ENCODE results near the gene EFEMP1. TPM values are rescaled to one million over a fixed set of nuclear protein-coding genes. Genes with fewer than 3 reads are reported as not detected.

Gene EFEMP1
- polyA plus RNA-seq, 3 donors, result not detected

- DNase-seq, result no peak
- WGBS (ENCODE audit: insufficient coverage), result no CpG with 5 or more reads among the region's 7 CpGs
- H3K4me3 ChIP-seq (replicated peaks in 1 of 3; ENCODE audit: low read depth in 2 of 3, low read length in 3 of 3), result no peak overlapping the region
- peaks cover 0 to under 1% of the 10 kb centered on the region in 2 donors for H3K9me3 ChIP-seq (replicated peaks in 1 of 2; ENCODE audit: control insufficient read depth in 1 of 2, insufficient read depth in 1 of 2, low read length in 2 of 2)
- H3K4me2 ChIP-seq (replicated peaks; ENCODE audit: extremely low read depth, low read length, poor library complexity, severe bottlenecking), result no peak overlapping the region
- H2AFZ ChIP-seq (ENCODE audit: insufficient read depth, low read depth, low read length, poor library complexity, severe bottlenecking), result no peak overlapping the region
- Mint-ChIP-seq H3K4me3 (no peak overlapping the region), H3K9me3 (peaks cover 0 to 2% (median 0%) of the 10 kb centered on the region in 7 donors), H3K36me3 (no peaks in the 10 kb centered on the region), H3K27ac (no peak overlapping the region), H3K27me3 (ENCODE audit: low read depth in 3 of 3) (peaks cover 0 to 9% (median 2%) of the 10 kb centered on the region in 3 donors), H3K4me1 (no peaks in the 10 kb centered on the region)
- no peaks in the 10 kb centered on the region for H3K4me1 ChIP-seq (ENCODE audit: control insufficient read depth in 1 of 2, insufficient read depth in 2 of 2, low read length in 2 of 2)
- no peaks in the 10 kb centered on the region for H3K79me2 ChIP-seq (ENCODE audit: insufficient read depth, low read length)
- TF ChIP-seq CTCF (IDR thresholded peaks at IDR 0.05), result no peak
- H3K9ac ChIP-seq (ENCODE audit: insufficient read depth, low read length, poor library complexity, severe bottlenecking), result no peak overlapping the region
- peaks cover 9% of the 10 kb centered on the region in 2 donors for H3K27me3 ChIP-seq (ENCODE audit: control insufficient read depth in 2 of 2, insufficient read depth in 2 of 2, low read length in 2 of 2)
- intact Hi-C loops (cut with micrococcal nuclease), result no loop called here
- H3K27ac ChIP-seq (ENCODE audit: low read depth in 1 of 2, low read length in 2 of 2), result no peak overlapping the region
- H4K20me1 ChIP-seq (ENCODE audit: insufficient read depth, low read length), result no peaks in the 10 kb centered on the region
- H3K36me3 ChIP-seq (replicated peaks in 1 of 2; ENCODE audit: control insufficient read depth in 1 of 2, insufficient read depth in 2 of 2, low read length in 2 of 2), result no peaks in the 10 kb centered on the region
Measured at GRCh38 chr2:55916473-55917049, 7.0 kb downstream of the EFEMP1 start.

GRCh38 chr2:55914786-55915185 lies 8.8 kb downstream of the EFEMP1 start:
- H3K27me3 ChIP-seq (ENCODE audit: control insufficient read depth in 2 of 2, insufficient read depth in 2 of 2, low read length in 2 of 2), result peaks cover 2% of the 10 kb centered on the region in 2 donors
- no peak overlapping the region for H3K27ac Mint-ChIP-seq
- no peaks in the 10 kb centered on the region for H4K20me1 ChIP-seq (ENCODE audit: insufficient read depth, low read length)
- peaks cover 0 to 3% (median 0%) of the 10 kb centered on the region in 3 donors for H3K27me3 Mint-ChIP-seq (ENCODE audit: low read depth in 3 of 3)
- H3K4me3 ChIP-seq (replicated peaks in 1 of 3; ENCODE audit: low read depth in 2 of 3, low read length in 3 of 3), result no peak overlapping the region
- no peak overlapping the region for H3K27ac ChIP-seq (ENCODE audit: low read depth in 1 of 2, low read length in 2 of 2)
- H3K9ac ChIP-seq (ENCODE audit: insufficient read depth, low read length, poor library complexity, severe bottlenecking), result no peak overlapping the region
- H2AFZ ChIP-seq (ENCODE audit: insufficient read depth, low read depth, low read length, poor library complexity, severe bottlenecking), result no peak overlapping the region
- H3K36me3 Mint-ChIP-seq, result no peaks in the 10 kb centered on the region
- H3K4me1 ChIP-seq (ENCODE audit: control insufficient read depth in 1 of 2, insufficient read depth in 2 of 2, low read length in 2 of 2), result no peaks in the 10 kb centered on the region
- DNase-seq, result no peak
- no peak overlapping the region for H3K4me3 Mint-ChIP-seq
- TF ChIP-seq CTCF (IDR thresholded peaks at IDR 0.05), result no peak
- intact Hi-C loops (cut with micrococcal nuclease), result no loop called here
- H3K36me3 ChIP-seq (replicated peaks in 1 of 2; ENCODE audit: control insufficient read depth in 1 of 2, insufficient read depth in 2 of 2, low read length in 2 of 2), result no peaks in the 10 kb centered on the region
- H3K4me2 ChIP-seq (replicated peaks; ENCODE audit: extremely low read depth, low read length, poor library complexity, severe bottlenecking), result no peak overlapping the region
- WGBS (ENCODE audit: insufficient coverage), result no CpG with 5 or more reads among the region's 1 CpG
- no peaks in the 10 kb centered on the region for H3K79me2 ChIP-seq (ENCODE audit: insufficient read depth, low read length)
- no peaks in the 10 kb centered on the region for H3K9me3 ChIP-seq (replicated peaks in 1 of 2; ENCODE audit: control insufficient read depth in 1 of 2, insufficient read depth in 1 of 2, low read length in 2 of 2)
- H3K9me3 Mint-ChIP-seq, result peaks cover 0 to 2% (median 0%) of the 10 kb centered on the region in 7 donors
- H3K4me1 Mint-ChIP-seq, result no peaks in the 10 kb centered on the region

All from CD14-positive monocyte (primary cell).